HG02870 (cell line): Measurements from ENCODE around the gene CLTC.
A peak's percentile ranks its signal among the peaks of the same experiment; 100 is the strongest.
"Not testable (repeated sequence)": the region's sequence is repeated elsewhere in the genome, so short reads cannot be mapped to it uniquely, and the experiment has no call there.

ENCODE experiments used
- ATAC-seq: cut with Tn5 transposase; IDR thresholded peaks from one replicate; pipeline ENCODE4 v1.9.1; 2021; ENCODE audit warnings: mild to moderate bottlenecking, moderate library complexity; ENCODE audit not compliant: unreplicated experiment

The CLTC gene

GRCh38 chr17:59619298-59620063 lies at the start of gene CLTC:
TSS of gene CLTC (plus strand) at chr17:59619895. CDS start at chr17:59620132, 237 bp downstream.
- ATAC-seq = peak; percentile 75

GRCh38 chr17:59572301-59572924 lies 47.3 kb upstream of the CLTC start:
- ATAC-seq = no peak

GRCh38 chr17:59584168-59584567 lies 35.5 kb upstream of the CLTC start:
- ATAC-seq = not testable (repeated sequence)

GRCh38 chr17:59600169-59600568 lies 19.5 kb upstream of the CLTC start:
- ATAC-seq = no peak

GRCh38 chr17:59601130-59601529 lies 18.6 kb upstream of the CLTC start:
- no peak for ATAC-seq

- no peak for ATAC-seq
These were observed 12.6 kb upstream of the CLTC start for GRCh38 chr17:59607061-59607460.

GRCh38 chr17:59607817-59608403 lies 11.8 kb upstream of the CLTC start:
- no peak for ATAC-seq

DNA sequence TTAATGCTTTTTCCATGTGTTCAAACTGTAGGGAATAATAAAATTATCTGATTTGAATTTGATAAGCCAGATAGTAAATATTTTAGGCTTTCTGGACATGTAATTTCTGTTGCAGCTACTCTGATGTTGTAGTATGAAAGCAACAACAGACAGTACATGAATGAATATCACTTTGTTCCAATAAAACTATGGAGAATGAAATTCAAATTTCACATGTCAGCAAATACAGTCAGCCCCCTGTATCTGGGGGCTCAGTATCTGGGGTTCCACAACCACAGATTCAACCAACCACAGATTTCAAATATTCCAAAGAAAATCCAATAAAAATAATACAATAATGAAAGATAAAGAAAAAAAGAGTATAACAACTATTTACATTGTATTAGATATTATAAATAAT lies 8.2 kb upstream of the CLTC start:
- ATAC-seq = no peak

DNA sequence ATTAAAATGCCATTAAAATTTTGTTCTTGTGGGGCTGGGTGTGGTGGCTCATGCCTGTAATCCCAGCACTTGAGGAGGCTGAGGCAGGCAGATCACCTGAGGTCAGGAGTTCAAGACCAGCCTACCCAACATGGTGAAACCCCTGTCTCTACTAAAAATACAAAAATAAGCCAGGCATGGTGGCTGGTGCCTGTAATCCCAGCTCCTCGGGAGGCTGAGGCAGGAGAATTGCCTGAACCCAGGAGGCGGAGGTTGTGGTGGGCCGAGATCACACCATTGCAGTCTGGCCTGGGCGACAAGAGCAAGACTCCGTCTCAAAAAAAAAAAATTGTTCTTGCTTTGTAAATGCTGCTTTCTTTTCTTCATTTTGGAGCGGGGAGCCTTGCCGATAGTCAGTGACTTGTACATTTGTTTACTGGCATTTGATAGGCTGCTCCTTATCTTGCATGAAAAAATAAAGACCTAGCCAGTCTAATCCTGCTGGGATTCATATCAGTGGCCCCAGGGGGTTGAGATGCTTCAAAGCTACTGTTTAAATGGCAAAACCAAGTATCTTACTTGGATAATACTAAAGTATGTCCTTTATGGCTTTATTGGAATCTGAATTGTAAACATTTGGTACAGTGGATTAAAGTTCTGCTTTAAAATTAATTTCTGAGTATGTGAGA lies 3.3 kb upstream of the CLTC start:
- ATAC-seq = no peak

DNA sequence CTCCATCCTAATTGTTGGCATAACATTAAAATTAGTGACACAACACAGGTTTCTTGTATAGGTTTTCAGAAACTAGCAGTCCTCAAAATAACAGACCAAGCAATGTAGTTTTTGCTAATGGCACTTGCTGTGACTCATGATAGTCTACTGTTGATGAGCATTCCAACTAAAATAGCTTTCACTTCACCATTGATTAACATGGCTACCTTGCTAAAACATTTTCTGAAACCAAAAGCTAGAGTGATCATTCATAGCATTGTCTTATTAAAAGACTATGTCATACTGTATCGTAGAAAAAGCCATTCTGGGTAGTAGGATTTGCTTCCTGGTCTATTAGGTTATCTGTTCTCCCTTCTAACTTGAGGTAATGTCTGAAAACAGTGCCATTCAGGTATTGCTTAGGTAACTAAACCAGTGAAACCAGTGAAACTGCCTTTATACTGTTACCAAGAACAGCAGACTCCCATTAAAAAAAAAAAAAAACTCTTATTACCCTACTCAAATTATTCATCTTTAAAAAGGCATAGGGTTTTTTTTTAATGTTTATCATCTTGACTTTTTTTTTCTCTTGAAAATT lies 2.5 kb upstream of the CLTC start:
- no peak for ATAC-seq

DNA sequence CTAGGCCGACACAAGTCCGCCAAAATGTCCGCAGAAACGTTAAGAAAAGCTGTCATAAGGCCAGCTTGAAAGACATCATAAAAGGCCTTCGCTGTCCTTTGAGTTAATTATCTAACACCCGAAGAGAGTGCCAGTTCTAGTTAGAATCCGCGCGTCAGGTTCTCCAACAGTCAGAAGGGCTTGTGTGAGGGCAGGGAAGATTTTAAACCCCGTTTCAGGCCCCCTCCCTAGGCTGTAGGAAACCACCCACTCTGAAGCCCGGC lies 729 bp upstream of the CLTC start:
- ATAC-seq = no peak

GRCh38 chr17:59620064-59620359 lies 317 bp downstream of the CLTC start:
- no peak for ATAC-seq

- no peak for ATAC-seq
These were observed 994 bp downstream of the CLTC start for GRCh38 chr17:59620518-59621259.

- ATAC-seq = no peak
These were observed 2.1 kb downstream of the CLTC start for GRCh38 chr17:59621771-59622170.

GRCh38 chr17:59623151-59623550 lies 3.5 kb downstream of the CLTC start:
- ATAC-seq = no peak

DNA sequence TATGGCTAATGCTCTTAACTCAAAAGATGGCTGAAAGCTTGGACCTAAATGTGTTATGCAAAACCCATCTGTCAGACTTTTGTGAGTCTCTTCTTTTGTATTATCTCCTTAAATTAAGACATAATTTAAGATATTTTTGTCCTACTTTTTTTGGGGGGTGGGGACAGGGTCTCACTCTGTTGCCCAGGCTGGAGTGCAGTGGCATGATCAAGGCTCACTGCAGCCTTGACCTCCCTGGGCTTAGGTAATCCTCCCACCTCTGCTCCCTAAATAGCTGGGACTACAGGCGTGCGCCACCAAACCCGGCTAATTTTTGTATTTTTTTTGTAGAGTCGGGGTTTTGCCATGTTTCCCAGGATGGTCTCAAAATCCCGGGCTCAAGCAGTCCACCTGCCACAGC lies 7.1 kb downstream of the CLTC start:
- no peak for ATAC-seq

GRCh38 chr17:59627274-59627673 lies 7.6 kb downstream of the CLTC start:
- no peak for ATAC-seq

- no peak for ATAC-seq
These were observed 8.1 kb downstream of the CLTC start for GRCh38 chr17:59627770-59628171.

DNA sequence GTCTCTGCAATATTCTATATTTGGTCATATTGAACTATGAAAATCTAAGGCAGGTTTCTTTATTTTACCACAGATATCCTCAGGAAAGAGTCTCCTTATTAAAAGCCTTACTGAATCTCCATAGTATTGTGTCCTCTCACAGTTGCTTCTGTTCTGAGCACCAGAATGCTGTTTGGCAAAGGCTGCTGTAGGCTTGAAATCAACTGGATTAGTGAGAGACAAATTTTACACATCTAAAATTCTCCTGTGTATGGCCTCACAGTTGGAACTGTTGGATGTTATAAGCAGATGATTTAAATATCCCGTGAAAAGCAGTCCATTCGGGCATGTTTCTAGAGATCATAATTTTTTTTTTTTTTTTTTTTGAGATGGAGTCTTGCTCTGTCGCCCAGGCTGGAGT lies 9.5 kb downstream of the CLTC start:
- ATAC-seq = no peak

DNA sequence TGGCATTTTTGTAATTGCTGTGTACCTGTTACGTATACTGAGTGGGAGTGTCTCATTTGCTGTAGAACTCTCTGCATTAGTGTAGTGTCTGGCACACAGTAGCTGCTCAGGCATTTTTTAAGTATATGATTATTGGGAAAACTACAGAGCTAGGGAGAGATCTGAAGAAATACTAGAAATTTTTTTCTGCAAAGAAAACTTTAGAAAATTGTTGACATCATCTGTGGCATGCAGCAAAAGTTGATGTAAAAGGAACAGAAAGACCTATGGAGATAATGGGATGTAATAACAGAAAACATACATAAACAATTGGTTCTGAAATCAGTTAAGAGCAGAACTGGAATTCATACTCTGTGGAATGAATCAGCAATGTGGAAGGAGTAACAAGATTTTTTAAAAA lies 11.6 kb downstream of the CLTC start:
- ATAC-seq = no peak

DNA sequence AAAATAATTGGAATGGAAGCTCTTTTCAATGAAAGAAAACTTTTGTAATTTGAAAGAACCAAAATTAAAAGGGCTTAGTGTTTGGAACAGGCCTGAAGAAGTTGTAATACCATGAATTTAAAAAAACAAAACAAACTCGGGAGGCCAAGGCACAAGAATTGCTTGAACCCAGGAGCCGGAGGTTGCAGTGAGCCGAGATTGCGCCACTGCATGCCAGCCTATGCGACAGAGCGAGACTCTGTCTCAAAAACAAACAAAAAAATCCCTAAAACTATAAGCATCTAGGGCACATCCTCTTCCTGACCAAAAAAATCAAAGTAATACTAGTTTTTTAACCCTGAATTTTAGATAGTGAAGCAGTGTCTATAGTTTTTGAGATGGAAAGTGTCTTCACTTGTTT lies 12.7 kb downstream of the CLTC start:
- no peak for ATAC-seq
